ENCODE measurements around the gene PDZRN3.

- TF ChIP-seq, protein P1, sequence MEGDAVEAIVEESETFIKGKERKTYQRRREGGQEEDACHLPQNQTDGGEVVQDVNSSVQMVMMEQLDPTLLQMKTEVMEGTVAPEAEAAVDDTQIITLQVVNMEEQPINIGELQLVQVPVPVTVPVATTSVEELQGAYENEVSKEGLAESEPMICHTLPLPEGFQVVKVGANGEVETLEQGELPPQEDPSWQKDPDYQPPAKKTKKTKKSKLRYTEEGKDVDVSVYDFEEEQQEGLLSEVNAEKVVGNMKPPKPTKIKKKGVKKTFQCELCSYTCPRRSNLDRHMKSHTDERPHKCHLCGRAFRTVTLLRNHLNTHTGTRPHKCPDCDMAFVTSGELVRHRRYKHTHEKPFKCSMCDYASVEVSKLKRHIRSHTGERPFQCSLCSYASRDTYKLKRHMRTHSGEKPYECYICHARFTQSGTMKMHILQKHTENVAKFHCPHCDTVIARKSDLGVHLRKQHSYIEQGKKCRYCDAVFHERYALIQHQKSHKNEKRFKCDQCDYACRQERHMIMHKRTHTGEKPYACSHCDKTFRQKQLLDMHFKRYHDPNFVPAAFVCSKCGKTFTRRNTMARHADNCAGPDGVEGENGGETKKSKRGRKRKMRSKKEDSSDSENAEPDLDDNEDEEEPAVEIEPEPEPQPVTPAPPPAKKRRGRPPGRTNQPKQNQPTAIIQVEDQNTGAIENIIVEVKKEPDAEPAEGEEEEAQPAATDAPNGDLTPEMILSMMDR (IDR thresholded peaks at IDR 0.05), result no peak
- TF ChIP-seq POLR2A (IDR thresholded peaks at IDR 0.05), result no peak
These were observed 275.1 kb downstream of the PDZRN3 start for GRCh38 chr3:73349657-73350056.
